SH-SY5Y (cell line): Measurements from ENCODE around the gene SFRP4.

ENCODE experiments used
- GATA2 ChIP-seq: IDR thresholded peaks from 2 replicates; pipeline ENCODE4 v1.6.1; 2011; ENCODE audit warnings: mild to moderate bottlenecking, low read depth, low read length
- GATA3 ChIP-seq: IDR thresholded peaks from 2 replicates; pipeline ENCODE4 v1.6.1; 2011; ENCODE audit warnings: low read depth, mild to moderate bottlenecking, low read length, moderate library complexity

Gene SFRP4

DNA sequence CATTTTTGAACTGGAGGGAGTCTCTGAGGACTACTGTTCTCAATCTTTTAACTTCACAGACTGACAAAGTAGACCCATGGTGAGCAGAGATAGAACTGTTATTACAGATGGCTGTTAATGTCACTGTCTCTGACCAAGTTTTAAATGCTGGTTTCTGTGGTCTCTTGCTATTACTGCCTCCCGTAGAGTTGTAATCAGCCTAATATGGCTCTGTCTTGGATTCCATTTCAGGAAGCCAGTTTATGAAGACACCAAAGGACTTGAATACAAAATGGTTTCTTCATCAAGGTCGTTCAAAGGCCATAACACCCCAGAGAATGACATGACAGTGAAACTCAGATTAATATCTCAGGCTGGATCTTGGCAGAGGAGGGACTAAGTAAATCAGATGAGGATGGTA is 3.9 kb downstream of the SFRP4 start:
- no peak for TF ChIP-seq GATA2
- no peak for TF ChIP-seq GATA3

DNA sequence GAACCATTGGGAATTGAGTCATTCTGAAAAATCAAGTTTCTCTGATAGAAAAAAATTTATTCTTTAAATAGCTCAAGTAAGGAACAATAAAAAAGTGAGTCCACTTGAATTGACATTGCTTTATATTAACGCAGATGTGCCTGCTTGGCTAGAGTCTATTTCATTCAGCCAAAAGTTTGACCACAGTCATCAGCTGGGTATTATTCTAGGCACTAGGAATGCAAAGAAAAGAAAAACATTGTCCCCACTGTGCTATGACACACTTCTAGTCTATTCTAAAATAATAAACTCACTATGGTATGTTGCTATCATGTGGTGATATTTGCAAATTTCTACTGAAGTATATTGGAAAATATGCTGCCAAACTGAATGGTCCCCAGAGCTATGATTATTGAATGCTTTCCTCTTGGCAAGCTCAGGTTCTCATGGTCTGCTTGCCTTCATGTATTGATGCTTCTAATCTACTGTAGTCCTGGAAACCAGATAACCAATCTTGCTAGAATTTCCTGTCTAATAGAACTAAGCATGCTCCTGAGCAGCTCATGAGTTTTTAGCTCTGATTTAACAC is 8.3 kb downstream of the SFRP4 start:
- TF ChIP-seq GATA2 (no peak), GATA3 (no peak)

DNA sequence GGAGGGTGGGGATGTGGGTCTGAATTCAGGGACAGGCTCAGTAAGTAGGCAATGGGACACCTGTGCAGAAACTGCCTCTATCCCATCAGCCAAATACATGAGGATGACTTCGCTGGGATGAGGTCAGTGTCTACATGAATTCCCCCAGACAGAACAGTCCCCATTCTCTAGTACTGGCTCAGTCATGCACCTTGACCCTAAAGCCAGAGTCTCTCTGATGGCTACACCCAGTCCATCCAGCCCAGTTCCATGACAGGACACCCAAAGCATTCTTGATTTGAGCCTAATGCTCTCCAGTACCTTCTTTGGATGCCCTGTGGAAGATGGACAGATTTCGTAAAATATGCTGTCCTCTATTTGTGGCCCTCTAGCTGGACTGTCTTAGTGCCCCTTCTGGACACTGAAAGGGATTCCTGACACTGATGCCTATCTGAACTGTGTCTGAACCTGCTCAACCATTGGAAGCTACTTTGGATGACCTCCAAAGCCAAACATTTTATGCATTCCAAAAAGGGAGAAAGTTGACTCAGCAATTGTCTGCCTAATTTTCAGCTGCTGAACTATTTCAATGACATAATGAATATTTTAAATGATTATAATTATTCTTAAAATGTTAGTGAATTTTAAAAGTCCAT is 14.6 kb downstream of the SFRP4 start:
- TF ChIP-seq GATA2 (no peak), GATA3 (no peak)

DNA sequence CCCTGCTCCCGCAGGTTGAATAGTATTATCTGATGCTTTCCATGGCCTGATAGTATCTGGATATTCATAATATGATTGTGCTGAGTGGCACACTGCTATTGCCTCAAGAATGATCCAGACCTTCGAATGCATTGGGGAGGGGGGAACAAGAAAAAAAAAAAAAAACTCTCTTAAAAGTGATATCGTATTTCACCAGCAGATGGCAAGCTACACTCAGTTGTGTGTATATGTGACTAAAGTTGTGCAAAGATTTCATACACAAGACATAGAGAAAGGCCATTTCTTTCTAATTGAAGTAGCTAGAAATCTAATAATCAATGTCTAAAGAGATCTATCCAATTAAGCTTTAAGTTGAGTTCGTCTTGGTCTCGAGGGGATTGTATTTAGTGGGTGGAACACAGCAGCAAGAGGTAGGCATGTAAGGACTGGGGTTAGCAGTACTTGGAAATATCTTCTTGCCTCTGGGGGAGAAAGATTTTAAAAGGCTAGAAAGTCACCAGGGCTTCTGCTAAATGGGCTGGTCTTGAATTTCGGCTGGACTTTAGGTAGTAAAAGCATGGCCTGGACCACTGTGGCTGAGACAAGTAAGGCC is 15.3 kb downstream of the SFRP4 start:
- no peak for TF ChIP-seq GATA2
- TF ChIP-seq GATA3 = no peak

DNA sequence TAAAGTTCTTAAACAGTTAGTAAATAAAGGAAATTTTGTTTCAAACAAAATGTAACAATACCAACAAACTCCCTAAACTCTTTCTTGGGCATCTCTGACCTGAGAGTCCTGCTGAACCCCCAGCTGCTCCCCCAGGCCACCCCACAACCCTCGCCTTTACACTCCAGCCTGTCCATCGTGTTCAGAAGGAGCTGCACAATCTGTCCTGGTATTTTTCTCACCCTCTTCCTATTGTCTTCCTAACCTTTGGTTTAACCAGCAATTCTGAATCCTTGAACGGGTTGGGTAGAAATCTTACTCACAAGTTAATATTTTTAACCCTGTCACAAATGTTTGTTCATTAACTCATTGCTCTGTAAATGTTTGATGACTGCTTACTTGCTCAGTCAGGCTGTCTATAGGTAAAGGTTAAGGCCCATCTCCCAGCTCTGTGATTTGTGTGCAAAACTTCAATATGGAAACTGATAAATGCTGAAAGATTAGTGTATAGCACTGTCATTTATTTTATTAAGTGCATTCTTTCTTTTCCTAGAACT is 16.8 kb downstream of the SFRP4 start:
- TF ChIP-seq GATA2 (no peak), GATA3 (no peak)

DNA sequence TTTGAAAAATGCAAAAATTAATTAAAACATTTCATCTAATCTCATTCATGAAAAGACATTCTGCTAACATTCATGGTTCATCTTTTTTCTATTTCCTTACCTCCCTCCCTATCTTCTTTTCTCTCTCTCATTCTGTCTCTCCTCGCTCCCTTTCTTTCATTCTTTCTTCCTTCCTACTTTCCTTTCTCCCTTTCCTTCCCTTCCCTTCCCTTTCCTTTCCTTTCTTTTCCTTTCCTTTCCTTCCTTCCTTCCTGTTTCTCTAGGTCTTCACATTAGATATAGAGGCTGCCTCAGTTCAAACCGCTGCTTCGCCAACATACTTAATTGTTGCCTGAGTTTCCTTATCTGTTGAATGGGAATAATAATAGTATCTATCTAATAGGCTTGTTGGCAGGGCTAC is 21.9 kb downstream of the SFRP4 start:
- no peak for TF ChIP-seq GATA2
- TF ChIP-seq GATA3 = no peak

DNA sequence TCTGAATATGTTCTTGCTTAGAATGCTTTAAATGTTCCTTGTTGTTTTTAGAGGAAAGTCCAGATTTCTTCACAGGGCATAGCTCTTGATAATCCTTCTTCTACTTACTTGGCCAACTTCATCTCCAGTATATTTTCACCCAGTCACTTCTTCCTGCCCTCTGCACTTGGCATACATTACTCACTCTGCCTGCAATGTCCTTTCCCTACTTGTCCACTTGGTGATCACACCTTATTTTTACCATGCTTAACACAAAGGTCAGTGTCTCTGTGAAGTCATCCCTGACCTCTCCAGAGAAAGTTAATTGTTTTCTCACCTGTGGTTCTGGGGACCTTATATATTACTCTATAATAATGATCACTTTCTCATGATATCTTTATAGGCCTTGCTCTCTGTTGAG is 23.3 kb downstream of the SFRP4 start:
- no peak for TF ChIP-seq GATA2
- TF ChIP-seq GATA3 = no peak

DNA sequence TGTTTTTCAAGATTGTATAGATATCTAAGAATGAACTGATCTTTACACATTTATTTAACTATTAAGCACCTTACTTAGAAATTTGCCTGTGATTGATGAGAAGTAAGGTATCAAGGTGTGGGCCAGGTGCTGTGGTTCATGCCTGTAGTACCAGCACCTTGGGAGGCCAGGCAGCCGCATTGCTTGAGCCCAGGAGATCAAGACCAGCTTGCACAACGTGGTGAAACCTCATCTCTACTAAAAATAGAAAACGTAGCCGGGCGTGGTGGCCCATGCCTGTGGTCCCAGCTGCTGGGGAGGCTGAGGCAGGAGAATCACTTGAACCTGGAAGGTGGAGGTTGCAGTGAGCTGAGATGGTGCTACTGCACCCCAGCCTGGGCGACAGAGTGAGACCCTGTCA is 34.5 kb downstream of the SFRP4 start:
- TF ChIP-seq GATA3 (no peak), GATA2 (no peak)
